Measurements from ENCODE around the gene SPRING1. TPM values are rescaled to one million over a fixed set of nuclear protein-coding genes. Genes with fewer than 3 reads are reported as not detected.

Gene SPRING1
- total and polyA plus RNA-seq, 4 donors = 41.8 to 116 (median 79.3) TPM

DNA sequence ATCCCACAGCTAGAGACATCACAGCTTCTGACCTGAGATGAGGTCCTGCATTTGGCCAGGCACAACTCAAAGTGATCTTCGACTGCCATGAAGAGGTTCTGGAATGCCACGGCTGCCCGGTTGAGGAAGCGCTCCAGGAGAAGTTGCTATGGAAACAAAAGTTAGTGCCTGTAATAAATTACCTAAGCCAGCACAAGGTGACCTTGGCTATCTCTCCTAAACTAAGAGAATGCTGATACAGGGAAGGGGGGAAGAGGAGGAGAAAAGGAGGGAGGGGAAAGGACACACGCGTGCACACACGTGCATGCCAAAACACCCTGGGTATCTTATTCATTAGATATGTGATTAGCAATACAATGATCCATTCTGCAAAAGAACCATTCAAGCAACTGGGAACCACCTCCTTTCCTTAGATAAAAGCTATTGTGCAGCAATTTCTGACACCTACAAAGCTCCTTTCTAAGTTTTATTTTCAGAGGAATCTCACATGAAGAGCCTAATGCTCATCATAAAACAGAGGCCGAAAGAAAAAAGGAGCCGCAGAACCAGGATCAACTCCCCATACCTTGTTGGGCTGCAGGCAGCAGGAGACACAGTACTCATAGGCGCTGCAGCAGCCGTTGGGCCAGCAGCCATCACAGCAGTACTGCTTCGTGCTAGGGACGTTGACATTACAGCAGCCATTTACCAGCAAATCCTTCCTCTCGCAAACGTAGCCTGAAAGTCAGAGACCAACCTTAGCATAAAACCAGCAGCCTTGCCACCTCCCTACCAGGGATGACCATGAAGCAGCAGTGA, 17.9 kb downstream of the SPRING1 start:
- no peaks in the 10 kb centered on the region for H3K9me3 ChIP-seq (ENCODE audit: control insufficient read depth in 4 of 4, insufficient read depth in 3 of 4, low read length in 3 of 4)
- peaks cover 3 to 27% (median 10%) of the 10 kb centered on the region in 5 donors for H3K4me1 ChIP-seq (ENCODE audit: control insufficient read depth in 5 of 5, insufficient read depth in 5 of 5, low read length in 5 of 5)
- H3K9ac ChIP-seq (ENCODE audit: insufficient read depth in 1 of 2, low read length in 2 of 2) = no peak overlapping the region
- no peak overlapping the region for H3K4me3 ChIP-seq
- 83 to 90% methylated on average over 15 of the region's 15 CpGs for WGBS, 2 donors
- DNase-seq = no peak
- no peak for TF ChIP-seq CTCF (IDR thresholded peaks at IDR 0.05; ENCODE audit: control extremely low read depth, extremely low read depth)
- H3K27ac ChIP-seq (ENCODE audit: low read depth in 1 of 2, low read length in 1 of 2) = peak overlapping the region in 1 of 2 donors; percentile 70
- peaks cover 6 to 25% (median 14%) of the 10 kb centered on the region in 4 donors for H3K36me3 ChIP-seq (ENCODE audit: control insufficient read depth in 4 of 4, insufficient read depth in 4 of 4, low read length in 4 of 4)
- ATAC-seq (ENCODE audit: insufficient read depth, low FRiP score) = no peak
- H3K27me3 ChIP-seq (ENCODE audit: control insufficient read depth in 3 of 3, insufficient read depth in 3 of 3, low read length in 2 of 3) = no peaks in the 10 kb centered on the region

GRCh38 chr12:116718655-116719454, 19.0 kb downstream of the SPRING1 start:
- no peak overlapping the region for H3K9ac ChIP-seq (ENCODE audit: insufficient read depth in 1 of 2, low read length in 2 of 2)
- H3K4me1 ChIP-seq (ENCODE audit: control insufficient read depth in 5 of 5, insufficient read depth in 5 of 5, low read length in 5 of 5) = peaks cover 3 to 27% (median 10%) of the 10 kb centered on the region in 5 donors

More at GRCh38 chr12:116718655-116719454, 19.0 kb downstream of the SPRING1 start:
- no peak for TF ChIP-seq CTCF (IDR thresholded peaks at IDR 0.05; ENCODE audit: control extremely low read depth, extremely low read depth)
- H3K9me3 ChIP-seq (ENCODE audit: control insufficient read depth in 4 of 4, insufficient read depth in 3 of 4, low read length in 3 of 4) = no peaks in the 10 kb centered on the region
- WGBS, 2 donors = 59 to 78% methylated on average over 10 of the region's 10 CpGs
- H3K36me3 ChIP-seq (ENCODE audit: control insufficient read depth in 4 of 4, insufficient read depth in 4 of 4, low read length in 4 of 4) = peaks cover 6 to 32% (median 14%) of the 10 kb centered on the region in 4 donors
- ATAC-seq (ENCODE audit: insufficient read depth, low FRiP score) = peak; percentile 42
- peak in 1 of 3 donors; percentile 35 for DNase-seq
- no peaks in the 10 kb centered on the region for H3K27me3 ChIP-seq (ENCODE audit: control insufficient read depth in 3 of 3, insufficient read depth in 3 of 3, low read length in 2 of 3)
- H3K27ac ChIP-seq (ENCODE audit: low read depth in 1 of 2, low read length in 1 of 2) = no peak overlapping the region
- H3K4me3 ChIP-seq = no peak overlapping the region
